Testis (tissue), 2 donors: ENCODE data around the gene GRB14.

Experiments
- CTCF ChIP-seq, 3 experiments: fragments of 450-650 bp in 2 of 3; fragments of 200-600 bp in 1 of 3; sonication (generic) in 1 of 3; IDR thresholded peaks; one replicate each; pipeline ENCODE4 v1.5.1; 2016 to 2019; ENCODE audit warnings: antibody characterized with exemption in 3 of 3, mild to moderate bottlenecking in 2 of 3, moderate library complexity in 1 of 3
- POLR2A ChIP-seq: fragments of 450-650 bp; IDR thresholded peaks from one replicate; pipeline ENCODE4 v1.6.1; 2017; ENCODE audit warnings: antibody characterized with exemption, mild to moderate bottlenecking, moderate library complexity

- TF ChIP-seq CTCF (IDR thresholded peaks at IDR 0.05) (no peak), POLR2A (no peak)
These were observed 62.8 kb downstream of the GRB14 start for GRCh38 chr2:164558450-164558849.
